Fibroblast of lung (primary cell): ENCODE results near the gene NEDD4. TPM values are rescaled to one million over a fixed set of nuclear protein-coding genes. Genes with fewer than 3 reads are reported as not detected.
A peak's percentile ranks its signal among the peaks of the same experiment; 100 is the strongest.
"Not testable (repeated sequence)": the region's sequence is repeated elsewhere in the genome, so short reads cannot be mapped to it uniquely, and the experiment has no call there.

ENCODE experiments used
- DNase-seq, 2 donors: peaks; one replicate each; pipeline versions ENCODE4 v3.0.0 to v3.0.0-alpha.2; 2010; ENCODE audit warnings: low read depth in 2 of 2
- H2AFZ ChIP-seq: 2 replicates; pipeline ENCODE4 v1.5.1; 2012; ENCODE audit warnings: low read length, control low read depth, inconsistent platforms
- H3K27ac ChIP-seq: 2 replicates; pipeline ENCODE4 v1.5.1; 2011; ENCODE audit warnings: low read length, control low read depth; ENCODE audit not compliant: insufficient read depth
- H3K27me3 ChIP-seq: 2 replicates; pipeline ENCODE4 v1.5.1; 2011; ENCODE audit warnings: mild to moderate bottlenecking, low read length; ENCODE audit not compliant: control insufficient read depth, insufficient read depth
- H3K36me3 ChIP-seq: 2 replicates; pipeline ENCODE4 v1.5.1; 2011; ENCODE audit warnings: low read length; ENCODE audit not compliant: control insufficient read depth, insufficient read depth
- H3K4me1 ChIP-seq: 2 replicates; pipeline ENCODE4 v1.5.1; 2011; ENCODE audit warnings: low read length; ENCODE audit not compliant: control insufficient read depth, insufficient read depth; ENCODE audit errors: extremely low read depth
- H3K4me2 ChIP-seq: 2 replicates; pipeline ENCODE4 v1.5.1; 2011; ENCODE audit warnings: low read length, control low read depth; ENCODE audit not compliant: insufficient read depth; ENCODE audit errors: extremely low read depth
- H3K4me3 ChIP-seq, 4 experiments: fragments of 200-600 bp in 1 of 4; sonication (generic) in 1 of 4; replicated peaks in 1 of 4; 2 replicates each; pipeline ENCODE4 v1.5.1; 2011 to 2016; ENCODE audit warnings: low read length in 4 of 4, low read depth in 3 of 4, mild to moderate bottlenecking in 3 of 4, control low read depth in 2 of 4, inconsistent platforms in 1 of 4, mixed read lengths in 1 of 4; ENCODE audit not compliant: insufficient read depth in 1 of 4; ENCODE audit errors: control extremely low read depth in 1 of 4
- H3K79me2 ChIP-seq: 2 replicates; pipeline ENCODE4 v1.5.1; 2012; ENCODE audit warnings: mild to moderate bottlenecking, low read length, inconsistent platforms; ENCODE audit not compliant: control insufficient read depth, insufficient read depth
- H3K9ac ChIP-seq: 2 replicates; pipeline ENCODE4 v1.5.1; 2011; ENCODE audit warnings: mild to moderate bottlenecking, low read length, control low read depth; ENCODE audit not compliant: insufficient read depth
- H3K9me3 ChIP-seq: 2 replicates; pipeline ENCODE4 v1.5.1; 2012; ENCODE audit warnings: low read depth, low read length; ENCODE audit not compliant: control insufficient read depth, insufficient read depth
- H4K20me1 ChIP-seq: 2 replicates; pipeline ENCODE4 v1.5.1; 2011; ENCODE audit warnings: low read length; ENCODE audit not compliant: control insufficient read depth, insufficient read depth; ENCODE audit errors: extremely low read depth
- CTCF ChIP-seq, 2 donors: IDR thresholded peaks in 1 of 2; conservative IDR thresholded peaks in 1 of 2; 1 replicate in 1 of 2; 2 replicates in 1 of 2; pipeline ENCODE4 v1.5.1; 2011 to 2012; ENCODE audit warnings: low read length in 2 of 2, control low read depth in 1 of 2, inconsistent platforms in 1 of 2, low read depth in 1 of 2, mild to moderate bottlenecking in 1 of 2
- EZH2 ChIP-seq: IDR thresholded peaks from 2 replicates; pipeline ENCODE4 v1.5.1; 2012; ENCODE audit warnings: low read length, control low read depth, mild to moderate bottlenecking; ENCODE audit errors: missing control alignments
- polyA plus RNA-seq, 2 donors: library from polyadenylated mRNA; depleted of rRNA in 1 of 2; stranded (reverse) in 1 of 2; unstranded in 1 of 2; fragments of >200 nt; gene quantifications; 2 replicates each; pipeline ENCODE4 v1.2.1, GENCODE V29; 2011 to 2012; ENCODE audit warnings: missing spikeins in 1 of 2
- total RNA-seq: library from RNA; depleted of rRNA; stranded (reverse); fragments of >200 nt; gene quantifications from 2 replicates; pipeline ENCODE4 v1.2.1, GENCODE V29; 2014

The NEDD4 gene
- total and polyA plus RNA-seq, 2 donors (not counting 1 experiment from before 2014, with no cell fraction given): 21.6 to 30.9 TPM

GRCh38 chr15:55786341-55786740, 207.1 kb downstream of the NEDD4 start:
- Histone ChIP-seq H3K27ac (no peak overlapping the region), H2AFZ (no peak overlapping the region), H3K79me2 (no peaks in the 10 kb centered on the region), H3K27me3 (no peaks in the 10 kb centered on the region), H3K4me2 (no peak overlapping the region), H3K9ac (no peak overlapping the region), H3K9me3 (no peaks in the 10 kb centered on the region), H3K4me3 (no peak overlapping the region), H3K36me3 (no peaks in the 10 kb centered on the region), H3K4me1 (no peaks in the 10 kb centered on the region), H4K20me1 (no peaks in the 10 kb centered on the region)
- no peak for TF ChIP-seq EZH2
- no peak for TF ChIP-seq CTCF (conservative IDR thresholded peaks at IDR 0.05 in 1 of 2, IDR thresholded peaks at IDR 0.05 in 1 of 2; ENCODE audit: low read depth in 1 of 2, low read length in 2 of 2)
- DNase-seq: no peak

- not testable (repeated sequence) for H3K4me3 ChIP-seq, H3K27ac ChIP-seq, H3K9ac ChIP-seq, H3K9me3 ChIP-seq, H3K27me3 ChIP-seq, H2AFZ ChIP-seq, H3K4me2 ChIP-seq, H3K4me1 ChIP-seq, H3K36me3 ChIP-seq, H3K79me2 ChIP-seq, DNase-seq, H4K20me1 ChIP-seq
Measured at GRCh38 chr15:55785593-55785992, 207.8 kb downstream of the NEDD4 start.

- no peak overlapping the region for H3K27ac ChIP-seq
- no peaks in the 10 kb centered on the region for H3K9me3 ChIP-seq
- no peak for TF ChIP-seq CTCF (conservative IDR thresholded peaks at IDR 0.05 in 1 of 2, IDR thresholded peaks at IDR 0.05 in 1 of 2; ENCODE audit: low read depth in 1 of 2, low read length in 2 of 2)
- DNase-seq: peak in 1 of 2 donors; percentile 30
- no peak overlapping the region for H3K4me2 ChIP-seq
- H2AFZ ChIP-seq: no peak overlapping the region
- H3K79me2 ChIP-seq: no peaks in the 10 kb centered on the region
- H3K4me3 ChIP-seq: no peak overlapping the region
- H3K4me1 ChIP-seq: no peaks in the 10 kb centered on the region
- H3K36me3 ChIP-seq: no peaks in the 10 kb centered on the region
- H3K27me3 ChIP-seq: no peaks in the 10 kb centered on the region
- no peaks in the 10 kb centered on the region for H4K20me1 ChIP-seq
- H3K9ac ChIP-seq: no peak overlapping the region
Measured at GRCh38 chr15:55784286-55784685, 209.1 kb downstream of the NEDD4 start.
